DOHH2 (cell line): ENCODE results near the gene PDE1C.

Source experiments
- H3F3A ChIP-seq: fragments of 200-600 bp; sonication (generic), shearing (Covaris generic); 2 replicates; pipeline ENCODE4 v1.6.0; 2016; ENCODE audit warnings: antibody characterized with exemption, mild to moderate bottlenecking; ENCODE audit not compliant: control insufficient read depth, insufficient read depth
- H3K27ac ChIP-seq: fragments of 200-600 bp; sonication (generic); 2 replicates; pipeline ENCODE4 v1.5.1; 2014; ENCODE audit warnings: low read depth, mild to moderate bottlenecking, low read length, moderate library complexity
- H3K27me3 ChIP-seq: fragments of 200-600 bp; sonication (generic); 2 replicates; pipeline ENCODE4 v1.6.1; 2014; ENCODE audit warnings: mild to moderate bottlenecking, low read length, mixed read lengths; ENCODE audit not compliant: control insufficient read depth
- H3K36me3 ChIP-seq: fragments of 200-600 bp; sonication (generic); 2 replicates; pipeline ENCODE4 v1.6.1; 2014; ENCODE audit warnings: mild to moderate bottlenecking, low read length, moderate library complexity, mixed read lengths; ENCODE audit not compliant: control insufficient read depth
- H3K4me1 ChIP-seq: fragments of 200-600 bp; sonication (generic); 2 replicates; pipeline ENCODE4 v1.6.1; 2014; ENCODE audit warnings: mild to moderate bottlenecking, low read length, mixed read lengths; ENCODE audit not compliant: control insufficient read depth
- H3K4me2 ChIP-seq: fragments of 200-600 bp; sonication (generic); 2 replicates; pipeline ENCODE4 v1.6.0; 2014; ENCODE audit warnings: mild to moderate bottlenecking, low read length, moderate library complexity
- H3K4me3 ChIP-seq: fragments of 200-600 bp; sonication (generic); 2 replicates; pipeline ENCODE4 v1.5.1; 2014; ENCODE audit warnings: mild to moderate bottlenecking, low read length, mixed read lengths
- H3K79me2 ChIP-seq: fragments of 200-600 bp; sonication (generic); 2 replicates; pipeline ENCODE4 v1.6.1; 2014; ENCODE audit warnings: mild to moderate bottlenecking, low read length, mixed read lengths; ENCODE audit not compliant: control insufficient read depth
- H3K9me2 ChIP-seq: fragments of 200-600 bp; sonication (generic); replicated peaks from 2 replicates; pipeline ENCODE4 v1.6.1; 2014; ENCODE audit warnings: mild to moderate bottlenecking, low read length, mixed read lengths; ENCODE audit not compliant: control insufficient read depth
- H3K9me3 ChIP-seq: fragments of 200-600 bp; sonication (generic); 2 replicates; pipeline ENCODE4 v1.6.1; 2014; ENCODE audit warnings: antibody characterized with exemption, low read length, mixed read lengths; ENCODE audit not compliant: control insufficient read depth, insufficient read depth
- H4K20me1 ChIP-seq: fragments of 200-600 bp; sonication (generic); 2 replicates; pipeline ENCODE4 v1.6.0; 2014; ENCODE audit warnings: low read depth, mild to moderate bottlenecking, antibody characterized with exemption, low read length, moderate library complexity; ENCODE audit not compliant: control insufficient read depth, insufficient read depth
- EZH2phosphoT487 ChIP-seq: fragments of 200-600 bp; sonication (generic); IDR thresholded peaks from 2 replicates; pipeline ENCODE4 v1.6.1; 2017; ENCODE audit warnings: borderline replicate concordance, mild to moderate bottlenecking, antibody characterized with exemption, low read length, moderate library complexity, mixed read lengths
- TF ChIP-seq, protein P1 (sequence below): fragments of 200-600 bp; sonication (generic); IDR thresholded peaks from one replicate; pipeline ENCODE4 v1.5.1; 2014; ENCODE audit warnings: antibody characterized with exemption, mild to moderate bottlenecking, low read depth, low read length; ENCODE audit not compliant: poor library complexity, severe bottlenecking

Gene PDE1C

DNA sequence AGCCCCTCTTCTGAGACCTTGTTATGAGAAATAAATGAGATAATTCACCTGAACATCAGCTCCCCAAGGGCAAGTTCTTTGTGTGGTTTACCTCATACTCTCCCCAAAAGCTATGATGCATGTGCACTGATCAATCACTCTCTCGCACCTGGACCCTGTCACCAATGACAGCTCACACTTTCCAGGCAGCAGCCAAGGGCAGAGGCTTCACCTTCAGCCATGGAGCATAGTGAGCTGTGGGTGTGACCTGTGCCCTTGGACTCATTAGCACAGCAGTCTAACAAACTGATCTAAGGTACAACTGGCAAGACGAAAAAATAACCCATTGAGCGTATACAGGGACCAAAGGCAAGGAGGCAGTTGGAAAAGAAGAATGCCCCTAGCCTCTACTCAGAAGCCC lies 17.0 kb downstream of the PDE1C start:
- Histone ChIP-seq H3F3A (no peaks in the 10 kb centered on the region), H3K27me3 (no peaks in the 10 kb centered on the region), H3K27ac (no peak overlapping the region), H3K36me3 (no peaks in the 10 kb centered on the region), H3K9me3 (no peaks in the 10 kb centered on the region), H3K9me2 (no peaks in the 10 kb centered on the region), H3K79me2 (no peaks in the 10 kb centered on the region), H3K4me3 (no peak overlapping the region), H3K4me2 (no peak overlapping the region), H4K20me1 (no peaks in the 10 kb centered on the region), H3K4me1 (peaks cover 22% of the 10 kb centered on the region)
- TF ChIP-seq, protein P1, sequence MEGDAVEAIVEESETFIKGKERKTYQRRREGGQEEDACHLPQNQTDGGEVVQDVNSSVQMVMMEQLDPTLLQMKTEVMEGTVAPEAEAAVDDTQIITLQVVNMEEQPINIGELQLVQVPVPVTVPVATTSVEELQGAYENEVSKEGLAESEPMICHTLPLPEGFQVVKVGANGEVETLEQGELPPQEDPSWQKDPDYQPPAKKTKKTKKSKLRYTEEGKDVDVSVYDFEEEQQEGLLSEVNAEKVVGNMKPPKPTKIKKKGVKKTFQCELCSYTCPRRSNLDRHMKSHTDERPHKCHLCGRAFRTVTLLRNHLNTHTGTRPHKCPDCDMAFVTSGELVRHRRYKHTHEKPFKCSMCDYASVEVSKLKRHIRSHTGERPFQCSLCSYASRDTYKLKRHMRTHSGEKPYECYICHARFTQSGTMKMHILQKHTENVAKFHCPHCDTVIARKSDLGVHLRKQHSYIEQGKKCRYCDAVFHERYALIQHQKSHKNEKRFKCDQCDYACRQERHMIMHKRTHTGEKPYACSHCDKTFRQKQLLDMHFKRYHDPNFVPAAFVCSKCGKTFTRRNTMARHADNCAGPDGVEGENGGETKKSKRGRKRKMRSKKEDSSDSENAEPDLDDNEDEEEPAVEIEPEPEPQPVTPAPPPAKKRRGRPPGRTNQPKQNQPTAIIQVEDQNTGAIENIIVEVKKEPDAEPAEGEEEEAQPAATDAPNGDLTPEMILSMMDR, result no peak
- no peak for TF ChIP-seq EZH2phosphoT487

GRCh38 chr7:32051128-32051527 lies 19.1 kb downstream of the PDE1C start:
- Histone ChIP-seq H3K4me1 (peaks cover 27% of the 10 kb centered on the region), H3K27ac (no peak overlapping the region), H4K20me1 (no peaks in the 10 kb centered on the region), H3K9me2 (no peaks in the 10 kb centered on the region), H3F3A (no peaks in the 10 kb centered on the region), H3K79me2 (no peaks in the 10 kb centered on the region), H3K4me3 (no peak overlapping the region), H3K27me3 (no peaks in the 10 kb centered on the region), H3K9me3 (no peaks in the 10 kb centered on the region), H3K36me3 (no peaks in the 10 kb centered on the region), H3K4me2 (no peak overlapping the region)
- TF ChIP-seq, protein P1, result no peak
- no peak for TF ChIP-seq EZH2phosphoT487

DNA sequence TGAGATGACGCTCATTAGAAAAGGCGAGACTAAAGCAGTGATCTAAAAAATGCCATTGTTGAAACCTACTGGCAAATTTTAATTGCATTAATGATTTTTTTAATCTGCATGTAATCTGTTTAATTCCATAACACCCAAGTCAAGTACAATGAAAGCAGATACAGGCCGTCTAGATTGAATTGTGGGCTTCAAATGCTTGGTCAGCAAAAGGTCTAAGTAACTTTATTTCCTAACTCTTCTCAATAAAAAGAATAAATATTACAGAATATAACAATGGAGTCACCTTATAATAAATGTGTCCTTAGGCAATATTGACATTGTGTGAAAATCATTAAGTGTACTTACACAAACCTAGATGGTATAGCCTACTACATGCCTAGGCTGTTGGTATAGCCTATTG lies 20.6 kb downstream of the PDE1C start:
- Histone ChIP-seq H3F3A (no peaks in the 10 kb centered on the region), H3K4me1 (peaks cover 27% of the 10 kb centered on the region), H3K36me3 (no peaks in the 10 kb centered on the region), H3K27ac (peak overlapping the region; percentile 39; the same call in 1 of the 2 replicates), H3K4me2 (peak overlapping the region; percentile 37), H3K9me2 (no peaks in the 10 kb centered on the region), H3K9me3 (no peaks in the 10 kb centered on the region), H4K20me1 (no peaks in the 10 kb centered on the region), H3K27me3 (no peaks in the 10 kb centered on the region), H3K79me2 (no peaks in the 10 kb centered on the region), H3K4me3 (peak overlapping the region; percentile 2)
- no peak for TF ChIP-seq EZH2phosphoT487
- TF ChIP-seq, protein P1, result no peak

DNA sequence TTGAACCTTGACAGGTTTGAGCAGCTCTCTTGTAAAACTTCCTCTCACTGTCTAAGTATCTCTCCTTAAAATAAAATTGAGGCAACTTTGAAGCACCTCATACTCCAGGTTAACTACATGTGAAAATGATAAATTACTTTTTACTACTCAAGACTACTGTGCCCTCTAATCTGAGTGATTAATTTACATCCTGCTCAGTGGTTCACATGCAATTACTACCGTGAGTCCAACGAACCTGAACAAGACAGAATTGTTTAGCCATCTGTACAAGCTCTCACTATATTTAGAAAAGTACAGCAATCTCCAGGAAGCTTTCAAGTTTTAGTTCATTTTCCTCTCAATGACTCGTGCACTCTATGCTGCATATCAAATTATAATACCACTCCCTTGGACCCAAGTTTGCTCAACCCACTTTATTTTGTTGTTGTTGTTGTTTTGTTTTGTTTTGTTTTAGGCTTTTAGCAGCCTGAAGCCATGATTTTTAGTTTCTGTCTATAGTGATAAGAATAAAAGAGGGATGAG lies 21.2 kb downstream of the PDE1C start:
- Histone ChIP-seq H3K9me3 (no peaks in the 10 kb centered on the region), H3K79me2 (no peaks in the 10 kb centered on the region), H3K4me3 (peak overlapping the region; percentile 2), H3K9me2 (no peaks in the 10 kb centered on the region), H3K4me1 (peaks cover 27% of the 10 kb centered on the region), H3K27ac (peak overlapping the region; percentile 39), H4K20me1 (no peaks in the 10 kb centered on the region), H3K36me3 (no peaks in the 10 kb centered on the region), H3K27me3 (no peaks in the 10 kb centered on the region), H3F3A (no peaks in the 10 kb centered on the region), H3K4me2 (peak overlapping the region; percentile 37)
- TF ChIP-seq, protein P1, result no peak
- TF ChIP-seq EZH2phosphoT487, result no peak
